SK-N-SH (cell line): ENCODE results near the gene MMS22L.

Experiments
- EZH2phosphoT487 ChIP-seq: fragments of 200-600 bp; sonication (generic); IDR thresholded peaks from 2 replicates; pipeline ENCODE4 v1.6.1; 2017; ENCODE audit warnings: low read depth, mixed run types, mild to moderate bottlenecking, antibody characterized with exemption, moderate library complexity, borderline replicate concordance
- RAD21 ChIP-seq: IDR thresholded peaks from 2 replicates; pipeline ENCODE4 v1.6.1; 2012; ENCODE audit warnings: mild to moderate bottlenecking, low read length
- TCF12 ChIP-seq: IDR thresholded peaks from 2 replicates; pipeline ENCODE4 v1.4.0; 2012
- TF ChIP-seq, protein P1 (sequence below): fragments of 200-600 bp; sonication (generic); IDR thresholded peaks from 2 replicates; pipeline ENCODE4 v1.6.1; 2017; ENCODE audit warnings: antibody characterized with exemption, mild to moderate bottlenecking, moderate library complexity

DNA sequence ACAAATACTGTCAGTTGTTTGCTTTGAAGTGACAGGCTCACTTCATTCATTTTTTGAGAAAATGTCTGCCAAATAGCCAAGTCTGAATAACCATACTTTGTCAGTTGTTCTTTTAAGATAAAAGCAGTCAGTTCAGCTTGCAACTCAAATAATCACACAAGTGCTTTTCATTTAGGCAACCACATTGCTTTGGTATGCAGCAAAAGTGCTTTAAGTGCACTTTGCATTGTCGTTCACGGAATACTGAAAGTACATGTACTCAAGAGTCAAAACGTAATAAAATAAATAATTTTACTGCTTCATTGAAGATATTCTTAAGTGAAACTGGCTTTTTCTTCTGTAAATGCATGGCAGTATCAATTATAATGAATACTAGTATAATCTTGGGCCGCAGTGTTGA is 107.2 kb downstream of the MMS22L start:
- TF ChIP-seq TCF12 = no peak
- TF ChIP-seq RAD21 = no peak
- TF ChIP-seq, protein P1, sequence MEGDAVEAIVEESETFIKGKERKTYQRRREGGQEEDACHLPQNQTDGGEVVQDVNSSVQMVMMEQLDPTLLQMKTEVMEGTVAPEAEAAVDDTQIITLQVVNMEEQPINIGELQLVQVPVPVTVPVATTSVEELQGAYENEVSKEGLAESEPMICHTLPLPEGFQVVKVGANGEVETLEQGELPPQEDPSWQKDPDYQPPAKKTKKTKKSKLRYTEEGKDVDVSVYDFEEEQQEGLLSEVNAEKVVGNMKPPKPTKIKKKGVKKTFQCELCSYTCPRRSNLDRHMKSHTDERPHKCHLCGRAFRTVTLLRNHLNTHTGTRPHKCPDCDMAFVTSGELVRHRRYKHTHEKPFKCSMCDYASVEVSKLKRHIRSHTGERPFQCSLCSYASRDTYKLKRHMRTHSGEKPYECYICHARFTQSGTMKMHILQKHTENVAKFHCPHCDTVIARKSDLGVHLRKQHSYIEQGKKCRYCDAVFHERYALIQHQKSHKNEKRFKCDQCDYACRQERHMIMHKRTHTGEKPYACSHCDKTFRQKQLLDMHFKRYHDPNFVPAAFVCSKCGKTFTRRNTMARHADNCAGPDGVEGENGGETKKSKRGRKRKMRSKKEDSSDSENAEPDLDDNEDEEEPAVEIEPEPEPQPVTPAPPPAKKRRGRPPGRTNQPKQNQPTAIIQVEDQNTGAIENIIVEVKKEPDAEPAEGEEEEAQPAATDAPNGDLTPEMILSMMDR = no peak
- TF ChIP-seq EZH2phosphoT487 = no peak
